ENCODE measurements around the gene SPATA46. TPM values are rescaled to one million over a fixed set of nuclear protein-coding genes. Genes with fewer than 3 reads are reported as not detected.

SPATA46 gene
- total RNA-seq, 1 donor from 2014 or later, result not detected

- Mint-ChIP-seq H3K27me3 (ENCODE audit: unreplicated experiment) (no peaks in the 10 kb centered on the region), H3K4me3 (ENCODE audit: unreplicated experiment) (no peak overlapping the region), H3K9me3 (ENCODE audit: unreplicated experiment) (peaks cover 3% of the 10 kb centered on the region), H3K36me3 (ENCODE audit: unreplicated experiment) (peaks cover 4% of the 10 kb centered on the region), H3K27ac (ENCODE audit: unreplicated experiment) (no peak overlapping the region), H3K4me1 (ENCODE audit: low read depth, unreplicated experiment) (peaks cover 2% of the 10 kb centered on the region)
- DNase-seq, result no peak
- TF ChIP-seq, protein P1, sequence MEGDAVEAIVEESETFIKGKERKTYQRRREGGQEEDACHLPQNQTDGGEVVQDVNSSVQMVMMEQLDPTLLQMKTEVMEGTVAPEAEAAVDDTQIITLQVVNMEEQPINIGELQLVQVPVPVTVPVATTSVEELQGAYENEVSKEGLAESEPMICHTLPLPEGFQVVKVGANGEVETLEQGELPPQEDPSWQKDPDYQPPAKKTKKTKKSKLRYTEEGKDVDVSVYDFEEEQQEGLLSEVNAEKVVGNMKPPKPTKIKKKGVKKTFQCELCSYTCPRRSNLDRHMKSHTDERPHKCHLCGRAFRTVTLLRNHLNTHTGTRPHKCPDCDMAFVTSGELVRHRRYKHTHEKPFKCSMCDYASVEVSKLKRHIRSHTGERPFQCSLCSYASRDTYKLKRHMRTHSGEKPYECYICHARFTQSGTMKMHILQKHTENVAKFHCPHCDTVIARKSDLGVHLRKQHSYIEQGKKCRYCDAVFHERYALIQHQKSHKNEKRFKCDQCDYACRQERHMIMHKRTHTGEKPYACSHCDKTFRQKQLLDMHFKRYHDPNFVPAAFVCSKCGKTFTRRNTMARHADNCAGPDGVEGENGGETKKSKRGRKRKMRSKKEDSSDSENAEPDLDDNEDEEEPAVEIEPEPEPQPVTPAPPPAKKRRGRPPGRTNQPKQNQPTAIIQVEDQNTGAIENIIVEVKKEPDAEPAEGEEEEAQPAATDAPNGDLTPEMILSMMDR (IDR thresholded peaks at IDR 0.05; ENCODE audit: partially characterized antibody, unreplicated experiment), result no peak
Observed at GRCh38 chr1:162374406-162374805, 2.2 kb downstream of the SPATA46 start.

- H3K36me3 Mint-ChIP-seq (ENCODE audit: unreplicated experiment), result peaks cover 4% of the 10 kb centered on the region
- H3K4me1 Mint-ChIP-seq (ENCODE audit: low read depth, unreplicated experiment), result peaks cover 2% of the 10 kb centered on the region
- H3K27ac Mint-ChIP-seq (ENCODE audit: unreplicated experiment), result no peak overlapping the region
- H3K27me3 Mint-ChIP-seq (ENCODE audit: unreplicated experiment), result no peaks in the 10 kb centered on the region
- H3K4me3 Mint-ChIP-seq (ENCODE audit: unreplicated experiment), result no peak overlapping the region
- peaks cover 3% of the 10 kb centered on the region for H3K9me3 Mint-ChIP-seq (ENCODE audit: unreplicated experiment)
- TF ChIP-seq, protein P1 (IDR thresholded peaks at IDR 0.05; ENCODE audit: partially characterized antibody, unreplicated experiment), result no peak
- no peak for DNase-seq
Observed at GRCh38 chr1:162373541-162374260, 3.0 kb downstream of the SPATA46 start.

GRCh38 chr1:162373072-162373427 lies 3.6 kb downstream of the SPATA46 start:
- DNase-seq, result no peak
- Mint-ChIP-seq H3K9me3 (ENCODE audit: unreplicated experiment) (peaks cover 3% of the 10 kb centered on the region), H3K4me1 (ENCODE audit: low read depth, unreplicated experiment) (peaks cover 5% of the 10 kb centered on the region), H3K4me3 (ENCODE audit: unreplicated experiment) (no peak overlapping the region), H3K27ac (ENCODE audit: unreplicated experiment) (no peak overlapping the region), H3K36me3 (ENCODE audit: unreplicated experiment) (peaks cover 4% of the 10 kb centered on the region), H3K27me3 (ENCODE audit: unreplicated experiment) (no peaks in the 10 kb centered on the region)
- TF ChIP-seq, protein P1 (IDR thresholded peaks at IDR 0.05; ENCODE audit: partially characterized antibody, unreplicated experiment), result no peak

DNA sequence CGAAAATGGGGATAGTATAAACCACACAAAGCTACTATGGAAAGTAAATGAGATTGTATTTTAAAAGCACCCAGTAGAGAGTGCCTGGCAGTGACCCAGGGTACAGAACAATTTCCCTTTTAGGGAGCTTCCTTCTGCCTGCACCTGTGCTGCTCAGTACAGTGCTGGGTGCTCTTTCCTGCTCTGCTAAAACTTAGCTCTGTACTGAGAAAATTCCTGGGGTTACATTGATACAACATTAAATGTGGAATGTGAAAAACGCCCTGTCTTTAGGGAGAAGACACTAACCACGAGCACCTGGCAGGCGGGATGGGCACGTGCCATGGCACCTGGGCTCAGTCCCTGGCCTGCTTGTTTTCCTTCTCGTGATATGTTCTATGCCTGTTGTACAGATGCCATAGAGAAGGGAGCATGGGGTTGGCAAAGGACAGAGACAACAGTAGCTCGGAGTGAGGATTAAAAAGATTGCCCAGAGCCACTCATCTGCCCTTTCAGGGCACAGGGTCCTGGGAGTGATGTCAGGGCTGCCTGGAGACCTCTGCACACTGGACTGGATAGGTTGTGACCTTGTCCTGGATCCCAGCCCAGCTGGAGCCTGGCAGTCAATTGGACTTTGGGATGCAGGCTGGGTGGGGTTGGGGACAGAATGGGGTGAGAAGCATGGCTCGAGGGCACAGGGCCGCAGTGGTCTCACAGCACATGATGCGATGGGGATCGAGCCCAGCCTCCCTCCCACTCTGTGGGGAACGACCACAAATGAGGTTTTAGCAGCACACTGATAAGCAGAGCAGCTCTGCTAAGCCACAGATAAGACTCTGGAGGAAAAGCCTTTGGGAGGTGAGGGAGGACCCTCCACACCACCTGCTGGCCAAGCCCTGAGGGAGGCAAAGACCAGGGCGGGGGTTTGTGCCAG lies 4.2 kb downstream of the SPATA46 start:
- DNase-seq, result no peak
- Mint-ChIP-seq H3K4me1 (ENCODE audit: low read depth, unreplicated experiment) (peaks cover 8% of the 10 kb centered on the region), H3K36me3 (ENCODE audit: unreplicated experiment) (peaks cover 4% of the 10 kb centered on the region), H3K27ac (ENCODE audit: unreplicated experiment) (no peak overlapping the region), H3K4me3 (ENCODE audit: unreplicated experiment) (no peak overlapping the region), H3K27me3 (ENCODE audit: unreplicated experiment) (no peaks in the 10 kb centered on the region), H3K9me3 (ENCODE audit: unreplicated experiment) (peaks cover 1% of the 10 kb centered on the region)
- TF ChIP-seq, protein P1 (IDR thresholded peaks at IDR 0.05; ENCODE audit: partially characterized antibody, unreplicated experiment), result no peak

GRCh38 chr1:162371611-162372010 lies 5.0 kb downstream of the SPATA46 start:
- no peak overlapping the region for H3K27ac Mint-ChIP-seq (ENCODE audit: unreplicated experiment)
- peaks cover 8% of the 10 kb centered on the region for H3K4me1 Mint-ChIP-seq (ENCODE audit: low read depth, unreplicated experiment)
- TF ChIP-seq, protein P1 (IDR thresholded peaks at IDR 0.05; ENCODE audit: partially characterized antibody, unreplicated experiment), result no peak
- peaks cover 1% of the 10 kb centered on the region for H3K9me3 Mint-ChIP-seq (ENCODE audit: unreplicated experiment)
- H3K27me3 Mint-ChIP-seq (ENCODE audit: unreplicated experiment), result no peaks in the 10 kb centered on the region
- DNase-seq, result no peak
- peaks cover 4% of the 10 kb centered on the region for H3K36me3 Mint-ChIP-seq (ENCODE audit: unreplicated experiment)
- no peak overlapping the region for H3K4me3 Mint-ChIP-seq (ENCODE audit: unreplicated experiment)
